GM19035 (cell line): ENCODE measurements around the gene SPRR2F.

Experiments
- ATAC-seq: cut with Tn5 transposase; IDR thresholded peaks from one replicate; pipeline ENCODE4 v1.9.1; 2021; ENCODE audit not compliant: unreplicated experiment

SPRR2F gene

GRCh38 chr1:153072806-153073726 is 40.2 kb downstream of the SPRR2F start:
- no peak for ATAC-seq

DNA sequence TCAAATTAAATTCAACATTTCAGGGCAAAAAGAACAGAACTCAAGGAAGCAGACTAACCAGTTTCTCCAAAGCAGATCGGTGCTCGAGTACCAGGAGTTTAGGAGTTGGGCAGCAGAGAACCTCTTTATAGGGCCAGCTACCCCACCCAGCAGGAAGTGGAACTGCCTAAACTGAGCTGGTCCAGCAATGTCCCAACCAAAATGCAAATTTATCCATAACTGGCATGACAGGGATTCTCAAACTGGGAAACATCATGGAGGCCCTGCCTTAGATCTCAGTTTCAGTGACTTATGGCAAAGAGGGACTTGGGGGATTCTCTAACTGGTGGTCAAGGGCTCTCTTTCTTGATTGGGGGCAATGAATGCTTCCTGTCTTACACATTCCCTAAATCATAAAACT is 41.8 kb downstream of the SPRR2F start, which contains the start of gene SPRR2B:
Gene SPRR2B (minus strand): TSS at position 101 of the 400 bp plus-strand sequence. CDS start 772 bp downstream, outside the sequence.
- ATAC-seq = no peak

GRCh38 chr1:153070243-153070642 is 43.1 kb downstream of the SPRR2F start:
- ATAC-seq = no peak
